Keratinocyte (primary cell): ENCODE results near the gene SYNCRIP.

ENCODE experiments used
- EZH2 ChIP-seq: IDR thresholded peaks from one replicate; pipeline ENCODE4 v1.6.1; 2012; ENCODE audit warnings: inconsistent platforms, mild to moderate bottlenecking, low read length, moderate library complexity
- TF ChIP-seq, protein P1 (sequence below), 3 experiments: IDR thresholded peaks in 1 of 3; conservative IDR thresholded peaks in 1 of 3; optimal IDR thresholded peaks in 1 of 3; 2 replicates in 2 of 3; 3 replicates in 1 of 3; pipeline versions ENCODE3 to v1.5.1; 2011; ENCODE audit warnings: low read length in 3 of 3, mild to moderate bottlenecking in 3 of 3, moderate library complexity in 2 of 3, control low read depth in 1 of 3, inconsistent platforms in 1 of 3; ENCODE audit not compliant: insufficient read depth in 2 of 3; ENCODE audit errors: extremely low read depth in 1 of 3

DNA sequence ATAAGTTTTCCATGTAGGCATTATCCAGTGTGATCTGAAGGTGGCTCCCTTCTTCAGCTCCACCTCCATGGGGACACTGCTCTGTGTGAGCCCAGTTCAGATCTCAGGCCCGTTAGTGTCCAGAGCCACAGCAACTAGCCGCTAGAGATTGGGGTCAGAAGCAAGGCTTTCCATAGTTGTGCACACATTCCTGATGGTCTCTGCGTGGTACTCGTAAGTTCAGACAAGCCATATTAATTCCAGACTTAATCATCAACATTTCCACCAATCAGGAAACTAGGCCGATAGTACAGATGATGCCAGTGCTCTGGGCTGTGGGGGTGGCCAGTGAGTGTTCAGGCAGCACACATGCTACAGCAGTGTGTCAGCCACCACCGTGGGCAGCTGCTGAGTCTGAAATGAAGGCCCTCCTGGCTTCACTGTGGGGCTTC lies 17.5 kb upstream of the SYNCRIP start:
- TF ChIP-seq, protein P1, sequence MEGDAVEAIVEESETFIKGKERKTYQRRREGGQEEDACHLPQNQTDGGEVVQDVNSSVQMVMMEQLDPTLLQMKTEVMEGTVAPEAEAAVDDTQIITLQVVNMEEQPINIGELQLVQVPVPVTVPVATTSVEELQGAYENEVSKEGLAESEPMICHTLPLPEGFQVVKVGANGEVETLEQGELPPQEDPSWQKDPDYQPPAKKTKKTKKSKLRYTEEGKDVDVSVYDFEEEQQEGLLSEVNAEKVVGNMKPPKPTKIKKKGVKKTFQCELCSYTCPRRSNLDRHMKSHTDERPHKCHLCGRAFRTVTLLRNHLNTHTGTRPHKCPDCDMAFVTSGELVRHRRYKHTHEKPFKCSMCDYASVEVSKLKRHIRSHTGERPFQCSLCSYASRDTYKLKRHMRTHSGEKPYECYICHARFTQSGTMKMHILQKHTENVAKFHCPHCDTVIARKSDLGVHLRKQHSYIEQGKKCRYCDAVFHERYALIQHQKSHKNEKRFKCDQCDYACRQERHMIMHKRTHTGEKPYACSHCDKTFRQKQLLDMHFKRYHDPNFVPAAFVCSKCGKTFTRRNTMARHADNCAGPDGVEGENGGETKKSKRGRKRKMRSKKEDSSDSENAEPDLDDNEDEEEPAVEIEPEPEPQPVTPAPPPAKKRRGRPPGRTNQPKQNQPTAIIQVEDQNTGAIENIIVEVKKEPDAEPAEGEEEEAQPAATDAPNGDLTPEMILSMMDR (optimal IDR thresholded peaks at IDR 0.05 in 1 of 3, IDR thresholded peaks at IDR 0.05 in 1 of 3, conservative IDR thresholded peaks at IDR 0.05 in 1 of 3; ENCODE audit: extremely low read depth in 1 of 3, insufficient read depth in 2 of 3, low read length in 3 of 3), result peak in 1 of 3 experiments; percentile 41
- TF ChIP-seq EZH2, result no peak
